ENCODE data around the gene KANSL1. TPM values are rescaled to one million over a fixed set of nuclear protein-coding genes. Genes with fewer than 3 reads are reported as not detected.

Gene KANSL1
- total and polyA plus RNA-seq, 2 of the 4 experiments (the other 2 are of a cell fraction) = 19.1 to 49.6 TPM

- Histone ChIP-seq H3K9me3 (ENCODE audit: control insufficient read depth, insufficient read depth, low read length) (peaks cover 2% of the 10 kb centered on the region; the same call in 1 of the 2 replicates), H2AFZ (replicated peaks; ENCODE audit: low read length, poor library complexity) (no peak overlapping the region), H3K4ac (ENCODE audit: low read depth, low read length) (no peak overlapping the region), H3K4me2 (ENCODE audit: low read depth, low read length) (no peak overlapping the region), H3K14ac (replicated peaks; ENCODE audit: low read depth, low read length) (no peak overlapping the region), H3K9me1 (ENCODE audit: insufficient read depth, low read length) (peaks cover 3% of the 10 kb centered on the region; the same call in 1 of the 2 replicates), H2BK120ac (ENCODE audit: low read depth, low read length) (no peak overlapping the region), H4K91ac (ENCODE audit: insufficient read depth, low read depth, low read length) (no peak overlapping the region), H4K5ac (ENCODE audit: low read depth, low read length) (no peak overlapping the region), H3K27me3 (ENCODE audit: control insufficient read depth, insufficient read depth, low read length) (peaks cover 10% of the 10 kb centered on the region; the same call in 1 of the 2 replicates), H2BK5ac (ENCODE audit: low read depth, low read length, poor library complexity, severe bottlenecking) (no peak overlapping the region), H3K18ac (ENCODE audit: low read depth, low read length) (no peak overlapping the region), H3K9ac (ENCODE audit: low read depth, low read length) (no peak overlapping the region), H3K36me3 (ENCODE audit: control insufficient read depth, insufficient read depth, low read length) (no peaks in the 10 kb centered on the region), H2AK5ac (ENCODE audit: low read depth, low read length) (no peak overlapping the region), H2BK20ac (ENCODE audit: low read depth, low read length) (no peak overlapping the region), H2AK9ac (replicated peaks; ENCODE audit: low read depth, low read length, poor library complexity) (no peak overlapping the region), H3K79me1 (ENCODE audit: low read depth in 1 of 2, low read length in 2 of 2) (no peaks in the 10 kb centered on the region), H3K27ac (ENCODE audit: insufficient read depth, low read length) (no peak overlapping the region), H3K4me1 (ENCODE audit: control insufficient read depth, insufficient read depth, low read length) (peaks cover 2% of the 10 kb centered on the region; the same call in 1 of the 2 replicates), H3K4me3 (ENCODE audit: insufficient read depth, low read depth, low read length) (no peak overlapping the region), H3K23ac (ENCODE audit: low read depth, low read length) (no peak overlapping the region), H2BK15ac (ENCODE audit: low read depth, low read length) (no peak overlapping the region), H3K56ac (ENCODE audit: extremely low read depth, insufficient read depth, low read length) (no peak overlapping the region), H4K8ac (ENCODE audit: low read depth in 2 of 2, low read length in 2 of 2) (no peak overlapping the region), H4K20me1 (ENCODE audit: insufficient read depth, low read length) (no peaks in the 10 kb centered on the region)
- DNase-seq (no peak), ATAC-seq (ENCODE audit: low read depth) (no peak)
- POLR2A ChIA-PET (ENCODE audit: unreplicated experiment) = no interaction called here
- intact Hi-C loops (cut with micrococcal nuclease) = no loop called here
- WGBS, 2 experiments (ENCODE audit: extremely low coverage in 2 of 2, insufficient read length in 1 of 2) = 80% methylated on average over 1 of the region's 16 CpGs; no CpG with 5 or more reads in 1 of the 2 experiments
- in situ Hi-C loops (cut with MboI; ENCODE audit: low sequenced_read_pairs) = no loop called here
- BruUV-seq (replicated peaks) = no TSS peak
- dilution Hi-C loops (cut with HindIII; ENCODE audit: low sequenced_read_pairs, unreplicated experiment) = no loop called here
- CTCF ChIA-PET = no interaction called here
- no peak for TF ChIP-seq MAZ (IDR thresholded peaks at IDR 0.05; ENCODE audit: borderline replicate concordance, low read depth, low read length)
- TF ChIP-seq, protein P1, sequence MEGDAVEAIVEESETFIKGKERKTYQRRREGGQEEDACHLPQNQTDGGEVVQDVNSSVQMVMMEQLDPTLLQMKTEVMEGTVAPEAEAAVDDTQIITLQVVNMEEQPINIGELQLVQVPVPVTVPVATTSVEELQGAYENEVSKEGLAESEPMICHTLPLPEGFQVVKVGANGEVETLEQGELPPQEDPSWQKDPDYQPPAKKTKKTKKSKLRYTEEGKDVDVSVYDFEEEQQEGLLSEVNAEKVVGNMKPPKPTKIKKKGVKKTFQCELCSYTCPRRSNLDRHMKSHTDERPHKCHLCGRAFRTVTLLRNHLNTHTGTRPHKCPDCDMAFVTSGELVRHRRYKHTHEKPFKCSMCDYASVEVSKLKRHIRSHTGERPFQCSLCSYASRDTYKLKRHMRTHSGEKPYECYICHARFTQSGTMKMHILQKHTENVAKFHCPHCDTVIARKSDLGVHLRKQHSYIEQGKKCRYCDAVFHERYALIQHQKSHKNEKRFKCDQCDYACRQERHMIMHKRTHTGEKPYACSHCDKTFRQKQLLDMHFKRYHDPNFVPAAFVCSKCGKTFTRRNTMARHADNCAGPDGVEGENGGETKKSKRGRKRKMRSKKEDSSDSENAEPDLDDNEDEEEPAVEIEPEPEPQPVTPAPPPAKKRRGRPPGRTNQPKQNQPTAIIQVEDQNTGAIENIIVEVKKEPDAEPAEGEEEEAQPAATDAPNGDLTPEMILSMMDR (conservative IDR thresholded peaks at IDR 0.05; ENCODE audit: low read depth, low read length) = no peak
- TF ChIP-seq, protein P2, sequence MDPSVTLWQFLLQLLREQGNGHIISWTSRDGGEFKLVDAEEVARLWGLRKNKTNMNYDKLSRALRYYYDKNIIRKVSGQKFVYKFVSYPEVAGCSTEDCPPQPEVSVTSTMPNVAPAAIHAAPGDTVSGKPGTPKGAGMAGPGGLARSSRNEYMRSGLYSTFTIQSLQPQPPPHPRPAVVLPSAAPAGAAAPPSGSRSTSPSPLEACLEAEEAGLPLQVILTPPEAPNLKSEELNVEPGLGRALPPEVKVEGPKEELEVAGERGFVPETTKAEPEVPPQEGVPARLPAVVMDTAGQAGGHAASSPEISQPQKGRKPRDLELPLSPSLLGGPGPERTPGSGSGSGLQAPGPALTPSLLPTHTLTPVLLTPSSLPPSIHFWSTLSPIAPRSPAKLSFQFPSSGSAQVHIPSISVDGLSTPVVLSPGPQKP (IDR thresholded peaks at IDR 0.05; ENCODE audit: borderline replicate concordance, low read depth, low read length) = no peak
- no peak for TF ChIP-seq CHD1 (IDR thresholded peaks at IDR 0.05; ENCODE audit: low read depth, low read length)
- no peak for TF ChIP-seq FOS (IDR thresholded peaks at IDR 0.05; ENCODE audit: low read depth, low read length)
- TF ChIP-seq MAFK (IDR thresholded peaks at IDR 0.05; ENCODE audit: low read depth, low read length) = no peak
- no peak for TF ChIP-seq USF2 (IDR thresholded peaks at IDR 0.05; ENCODE audit: low read depth, low read length)
- no peak for TF ChIP-seq MXI1 (IDR thresholded peaks at IDR 0.05; ENCODE audit: borderline replicate concordance, low read depth, low read length)
- TF ChIP-seq CEBPB (IDR thresholded peaks at IDR 0.05; ENCODE audit: low read depth, low read length) = no peak
- no peak for TF ChIP-seq RFX5 (IDR thresholded peaks at IDR 0.05; ENCODE audit: low read depth, low read length)
- no peak for TF ChIP-seq RCOR1 (IDR thresholded peaks at IDR 0.05; ENCODE audit: insufficient replicate concordance, low read length)
- TF ChIP-seq SMC3 (IDR thresholded peaks at IDR 0.05; ENCODE audit: low read depth, low read length) = no peak
- no peak for TF ChIP-seq NFE2L2 (IDR thresholded peaks at IDR 0.05; ENCODE audit: low read depth, low read length)
- TF ChIP-seq BHLHE40 (IDR thresholded peaks at IDR 0.05; ENCODE audit: low read depth, low read length) = no peak
- no peak for TF ChIP-seq RAD21 (IDR thresholded peaks at IDR 0.05; ENCODE audit: low read length)
- no peak for TF ChIP-seq POLR2A (IDR thresholded peaks at IDR 0.05; ENCODE audit: low read depth, low read length)
Measured at GRCh38 chr17:45993962-45994627, 199.1 kb downstream of the KANSL1 start.

All from IMR-90 (cell line).